ENCODE data around the gene SBNO2.

The SBNO2 gene

DNA sequence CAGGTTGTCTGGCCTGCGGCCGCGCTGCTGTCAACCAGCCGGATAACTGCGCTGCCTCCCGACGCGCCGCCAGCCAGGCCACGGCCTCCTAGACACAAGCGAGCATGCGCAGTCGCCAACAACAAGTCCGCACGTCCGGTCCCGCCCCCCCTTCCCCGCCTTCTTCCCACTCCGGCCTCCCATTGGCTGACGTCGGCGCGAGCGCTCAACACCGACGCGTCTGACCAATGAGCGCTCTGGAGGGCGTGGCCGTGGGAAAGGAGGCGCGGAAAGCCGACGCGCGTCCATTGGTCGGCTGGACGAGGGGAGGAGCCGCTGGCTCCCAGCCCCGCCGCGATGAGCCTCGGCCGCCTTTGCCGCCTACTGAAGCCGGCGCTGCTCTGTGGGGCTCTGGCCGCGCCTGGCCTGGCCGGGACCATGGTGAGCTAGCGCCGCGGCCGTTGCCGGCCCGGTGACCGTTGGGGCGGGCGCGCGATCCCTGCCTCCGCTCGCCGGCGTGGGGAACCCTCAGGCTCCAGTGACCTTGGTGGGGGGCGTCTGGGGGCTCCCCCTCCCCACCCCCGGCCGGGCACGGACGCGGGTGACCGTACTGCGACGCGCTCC lies 70.3 kb downstream of the SBNO2 start, which contains the start of gene GPX4:
TSS of gene GPX4 (plus strand) at position 287 of the 603 bp plus-strand sequence. CDS start at position 337, 50 bp downstream.
- peak; percentile 92 for DNase-seq

DNA sequence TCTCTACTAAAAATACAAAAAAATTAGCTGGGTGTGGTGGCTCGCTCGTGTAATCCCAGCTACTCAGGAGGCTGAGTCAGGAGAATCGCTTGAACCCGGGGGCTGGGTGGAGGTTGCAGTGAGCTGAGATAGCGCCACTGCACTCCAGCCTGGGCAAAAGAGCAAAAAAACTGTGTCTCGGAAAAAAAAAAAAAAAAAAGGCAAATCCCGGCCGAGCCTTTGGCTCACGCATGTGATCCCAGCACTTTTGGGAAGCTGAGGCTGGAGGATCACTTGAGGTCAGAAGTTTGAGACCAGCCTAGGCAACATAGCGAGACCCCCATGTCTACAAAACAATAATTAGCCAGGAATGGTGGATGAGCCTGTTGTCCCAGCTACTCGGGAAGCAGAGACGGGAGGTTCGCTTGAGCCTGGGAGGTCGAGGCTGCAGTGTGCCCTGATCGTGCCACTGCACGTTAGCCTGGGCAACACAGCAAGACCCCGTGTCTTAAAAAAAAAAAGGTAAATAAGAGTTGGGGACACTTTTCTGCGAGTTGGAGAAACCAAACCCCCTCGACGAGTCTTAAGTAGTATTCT lies 70.8 kb downstream of the SBNO2 start:
- no peak for DNase-seq

DNA sequence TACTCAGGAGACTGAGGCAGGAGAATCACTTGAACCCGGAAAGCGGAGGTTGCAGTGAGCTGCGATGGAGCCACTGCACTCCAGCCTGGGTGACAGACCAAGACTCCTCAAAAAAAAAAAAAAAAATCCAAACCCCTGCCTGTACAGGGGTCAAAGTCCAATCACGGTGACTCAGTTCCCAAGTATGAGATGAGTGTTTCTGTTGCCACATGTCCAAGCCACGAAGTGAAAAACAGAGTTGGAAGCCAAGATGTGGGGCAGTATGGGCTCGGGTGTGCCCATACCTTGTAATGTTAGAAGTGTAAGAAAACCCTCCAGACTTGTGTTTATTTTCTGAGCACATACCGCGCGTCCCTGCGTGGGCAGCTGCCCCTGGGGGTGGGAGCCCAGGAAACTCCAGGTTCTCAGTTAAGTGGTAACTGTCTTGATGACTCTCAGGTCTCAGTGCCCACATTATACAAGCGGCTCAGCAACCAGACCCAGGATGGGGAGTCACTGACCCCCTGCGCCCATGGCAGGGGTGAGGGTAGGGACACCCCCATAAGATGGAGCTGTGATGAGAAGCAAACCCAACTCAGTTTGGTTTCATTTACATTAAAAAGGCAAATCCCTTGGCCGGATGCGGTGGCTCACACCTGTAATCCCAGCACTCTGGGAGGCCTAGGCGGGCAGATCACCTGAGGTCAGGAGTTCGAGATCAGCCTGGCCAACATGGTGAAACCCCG lies 71.5 kb downstream of the SBNO2 start:
- DNase-seq: no peak

DNA sequence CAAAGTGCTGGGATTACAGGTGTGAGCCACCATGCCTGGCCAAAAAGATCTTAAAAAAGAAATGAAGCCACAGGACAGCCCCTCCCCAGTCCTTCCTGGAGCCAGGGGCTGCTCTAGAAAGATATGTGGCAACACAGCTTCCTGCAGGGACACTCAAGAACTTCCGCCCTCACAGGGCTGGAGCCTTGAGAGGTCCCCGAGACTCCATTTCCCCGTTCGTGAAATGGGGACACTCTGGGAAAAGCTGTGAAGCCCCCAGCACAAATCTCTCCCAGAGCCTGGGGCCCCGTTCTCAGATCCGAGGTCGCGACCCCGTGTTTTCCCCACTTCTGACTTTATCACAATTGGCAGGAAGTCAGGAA lies 72.8 kb downstream of the SBNO2 start:
- no peak for DNase-seq

DNA sequence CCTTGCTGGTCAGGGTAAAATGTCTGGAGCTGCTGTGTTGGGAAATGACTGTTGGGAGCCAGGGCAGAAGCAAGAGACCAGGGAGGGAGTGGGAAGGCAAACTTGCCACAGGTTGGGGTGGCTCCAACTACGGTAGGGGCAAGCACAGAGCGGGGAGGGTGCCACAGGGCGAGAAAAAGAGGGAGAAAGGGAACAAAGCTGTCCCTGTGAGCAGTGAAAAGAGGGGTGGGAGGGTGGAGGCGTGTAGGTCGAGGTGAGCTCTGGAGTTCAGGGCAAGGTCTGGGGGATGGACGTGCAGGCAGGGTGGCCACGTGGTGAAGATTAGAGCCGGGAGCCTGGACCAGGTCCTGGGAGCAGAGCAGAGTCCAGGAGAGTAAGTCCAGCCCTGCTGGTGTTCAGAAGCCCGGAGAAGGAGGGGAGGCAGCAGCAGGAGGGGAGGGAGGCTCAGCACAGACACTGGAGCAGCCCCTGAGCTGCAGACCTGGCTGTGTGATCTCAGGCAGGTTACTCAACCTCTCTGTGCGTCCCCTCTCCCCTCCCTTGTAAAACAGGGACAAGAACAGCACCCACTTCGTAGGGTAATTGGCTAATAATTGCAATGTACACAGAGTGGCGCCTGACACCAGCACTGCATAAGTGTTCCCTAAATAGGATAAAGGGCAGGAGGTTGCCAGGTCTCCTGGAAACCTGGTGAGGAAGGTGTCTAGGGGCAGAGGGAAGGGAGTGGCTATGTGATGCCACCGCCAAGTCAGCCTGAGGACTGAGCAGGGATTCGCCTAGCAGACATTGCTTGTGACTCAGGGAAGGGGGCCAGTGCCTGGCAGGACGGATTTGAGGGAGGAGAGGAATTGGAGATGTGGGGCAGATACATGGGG lies 75.7 kb downstream of the SBNO2 start:
- DNase-seq: no peak

DNA sequence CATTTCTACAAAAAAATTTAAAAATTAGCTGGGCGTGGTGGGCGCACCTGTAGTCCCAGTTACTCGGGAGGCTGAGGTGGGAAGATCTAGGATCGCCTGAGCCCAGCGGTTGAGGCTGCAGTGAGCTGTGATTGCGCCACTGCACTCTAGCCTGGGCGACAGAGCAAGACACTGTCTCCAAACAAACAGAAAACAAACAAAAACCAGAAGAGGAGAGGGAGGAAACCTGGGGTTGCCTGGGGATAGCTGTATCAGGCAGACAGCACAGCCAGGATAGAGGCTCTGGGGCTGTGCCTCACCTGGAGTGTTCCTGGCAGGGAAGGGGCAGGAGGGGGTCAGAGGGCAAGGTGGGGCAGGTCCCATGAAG lies 76.3 kb downstream of the SBNO2 start:
- DNase-seq: no peak

DNA sequence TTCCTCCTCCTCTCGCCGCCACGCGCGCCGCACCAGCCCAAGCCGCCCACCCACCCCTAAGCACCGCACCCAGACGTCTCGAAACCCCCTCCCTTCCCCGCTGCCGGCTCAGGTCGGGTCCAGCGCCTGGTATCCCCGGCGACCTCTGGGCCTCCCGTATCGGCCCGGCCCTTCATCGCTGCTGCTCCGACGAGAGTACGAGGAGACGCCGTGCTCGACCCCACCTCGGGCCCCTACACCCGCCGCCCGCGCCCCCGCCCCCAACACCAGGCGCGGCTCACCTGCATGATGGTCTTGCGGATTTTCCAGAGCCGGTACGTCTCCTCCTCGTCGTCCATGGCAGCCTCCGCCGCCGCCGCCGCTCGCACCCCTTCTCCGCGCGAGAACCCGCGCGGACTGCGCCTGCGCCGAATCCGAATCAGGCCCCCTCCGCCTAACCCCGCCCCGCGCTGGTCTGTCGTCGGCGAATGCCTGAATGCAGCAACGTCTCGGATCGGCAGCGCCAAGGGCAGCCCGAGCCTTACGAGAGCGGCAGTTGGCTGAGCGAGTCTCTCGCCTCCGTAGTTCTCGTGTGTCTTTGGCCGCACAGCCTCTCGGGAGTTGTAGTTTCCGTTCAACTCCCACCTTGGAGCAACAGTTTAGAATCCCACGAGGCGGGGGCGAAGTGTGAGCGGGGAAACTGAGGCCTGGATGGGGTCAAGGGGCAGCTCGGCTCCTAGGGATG lies 78.9 kb downstream of the SBNO2 start, which contains the start of gene POLR2E:
TSS of gene POLR2E (minus strand) at position 398 of the 724 bp plus-strand sequence. CDS start at position 338, 60 bp downstream.
- peak; percentile 85 for DNase-seq

DNA sequence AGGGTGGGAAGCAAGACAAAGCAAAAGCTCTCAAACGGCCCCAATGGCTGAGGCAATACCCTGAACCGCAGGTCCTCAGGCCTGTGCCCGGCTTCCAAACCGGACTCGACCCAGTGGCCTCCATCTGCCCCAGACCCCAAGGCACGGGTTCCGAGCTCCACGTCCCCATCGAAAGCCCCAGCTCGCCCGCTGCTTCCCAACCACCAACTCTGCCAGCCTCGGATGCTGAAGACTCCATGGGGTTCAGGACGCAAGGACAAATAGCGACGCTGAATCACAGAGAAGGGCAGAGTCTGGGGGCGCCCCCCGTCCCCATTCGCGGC lies 79.5 kb downstream of the SBNO2 start:
- no peak for DNase-seq

DNA sequence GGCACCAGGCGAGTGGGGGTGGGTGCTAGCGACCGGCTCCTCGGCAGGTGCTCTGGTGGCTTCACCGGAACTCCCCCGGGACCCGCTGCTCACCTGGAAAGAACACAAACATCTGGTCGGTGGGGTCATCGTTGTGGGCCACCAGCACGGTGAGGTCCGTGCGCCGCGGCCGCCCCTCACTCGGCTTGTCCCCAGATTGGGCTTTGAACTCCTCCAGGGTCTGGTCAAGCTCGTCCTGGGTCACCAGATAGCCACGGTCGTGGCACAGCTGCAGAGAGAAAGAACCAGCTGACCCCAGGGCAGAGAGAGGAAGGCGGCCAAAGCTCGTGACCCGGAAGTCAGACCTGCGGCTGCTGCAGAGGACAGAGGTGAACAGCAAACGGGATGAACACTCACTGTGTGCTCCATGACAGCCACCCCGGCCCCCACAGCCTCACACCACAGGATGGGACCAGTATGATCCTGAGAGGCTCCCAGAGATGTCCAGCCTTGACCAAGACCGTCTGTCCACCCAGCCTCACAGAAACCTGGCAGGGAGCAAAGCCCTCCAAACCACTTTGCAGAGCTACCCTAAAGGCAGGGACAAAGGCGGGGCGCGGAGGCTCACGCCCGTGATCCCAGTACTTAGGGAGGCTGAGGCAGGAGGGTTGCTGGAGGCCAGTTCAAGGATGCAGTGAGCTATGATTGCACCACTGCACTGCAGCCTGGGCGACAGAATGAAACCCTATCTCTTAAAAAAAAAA lies 80.1 kb downstream of the SBNO2 start:
- DNase-seq: no peak

DNA sequence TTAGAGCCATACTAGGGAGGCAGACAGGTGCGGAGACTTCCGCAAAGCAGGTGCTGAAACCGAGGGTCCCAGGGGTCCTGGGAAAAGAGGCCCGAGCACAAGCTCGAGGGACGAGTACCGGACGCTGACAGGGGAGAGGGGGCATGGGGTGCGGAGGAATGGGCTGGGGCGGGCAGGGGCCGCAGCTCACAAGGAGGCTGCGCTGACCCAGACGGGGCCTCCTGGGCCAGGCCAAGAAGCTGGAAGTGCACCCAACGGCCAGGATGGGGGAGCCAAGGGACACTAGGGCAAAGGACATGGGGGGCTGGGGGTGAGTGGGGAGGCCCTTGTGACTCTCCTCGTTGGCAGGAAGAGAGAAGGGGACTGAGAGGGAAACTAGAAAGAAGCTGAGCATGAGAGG lies 80.7 kb downstream of the SBNO2 start:
- DNase-seq: no peak

DNA sequence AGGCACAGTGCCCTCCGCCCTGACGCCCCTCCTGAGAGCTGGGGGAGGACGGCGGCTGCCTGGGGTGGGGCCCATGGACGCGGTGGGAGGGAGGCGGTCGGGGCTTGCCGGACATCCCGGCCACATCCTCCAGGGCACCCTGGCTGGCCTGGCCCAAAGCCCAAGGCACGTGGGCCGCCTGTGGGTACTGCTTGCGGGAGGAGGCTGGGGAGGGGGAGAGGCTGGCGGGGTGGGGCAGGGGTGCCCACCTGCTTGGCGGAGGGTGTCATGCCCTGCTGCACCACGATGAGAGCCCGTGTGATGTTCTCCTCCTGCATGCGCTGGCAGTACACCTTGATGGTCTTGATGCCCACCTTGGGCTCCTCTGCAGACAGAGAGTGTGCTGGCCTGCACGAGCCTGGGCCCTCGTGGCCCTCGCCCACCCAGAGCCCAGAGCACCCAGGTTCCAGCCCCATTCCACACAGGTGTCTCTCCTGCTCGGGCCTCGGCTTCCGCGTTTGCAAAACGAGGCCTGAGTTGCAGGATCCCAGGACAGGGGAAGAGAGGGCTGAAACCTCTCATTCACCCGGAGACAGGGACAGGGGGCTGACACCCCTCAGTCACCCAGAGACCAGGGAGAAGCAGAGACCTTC lies 82.4 kb downstream of the SBNO2 start:
- no peak for DNase-seq

DNA sequence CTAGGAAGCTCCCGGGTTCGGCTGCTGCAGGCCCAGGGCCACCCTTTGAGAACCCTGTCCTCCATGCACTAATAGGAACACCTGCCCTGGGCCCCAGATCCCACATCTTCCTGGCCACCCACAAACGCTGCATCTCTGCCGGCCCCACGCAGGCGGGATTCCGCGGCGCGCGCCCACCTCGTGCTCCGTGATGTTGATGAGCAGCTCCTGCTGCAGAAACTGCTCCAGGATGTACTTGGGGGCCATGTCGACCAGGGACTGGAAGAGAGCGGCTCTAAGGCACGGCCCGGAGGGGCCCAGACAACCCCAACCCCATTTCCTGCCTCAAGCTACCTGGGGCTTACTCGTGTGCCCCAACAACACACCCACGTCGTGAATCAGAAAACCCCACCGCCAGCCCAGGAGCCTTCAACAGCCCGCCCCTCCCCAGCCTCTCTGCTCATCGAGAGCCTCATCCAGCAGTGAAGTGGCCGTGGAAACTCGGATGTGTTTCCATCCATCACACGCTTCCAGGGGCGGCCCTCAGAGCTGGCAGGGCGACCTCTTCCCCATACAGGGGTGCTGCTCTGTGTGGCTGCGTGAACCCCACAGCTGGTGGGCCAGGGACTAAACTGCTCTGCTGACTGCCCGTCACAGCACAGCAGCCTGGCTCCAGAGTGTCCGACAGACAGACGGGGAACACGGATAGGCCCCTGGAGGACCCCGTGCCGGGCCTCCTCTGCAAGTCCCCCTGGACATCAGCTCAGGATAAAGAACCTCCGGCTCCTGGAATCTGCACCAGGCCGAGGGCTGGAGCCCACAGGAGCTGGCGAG lies 83.1 kb downstream of the SBNO2 start:
- no peak for DNase-seq

DNA sequence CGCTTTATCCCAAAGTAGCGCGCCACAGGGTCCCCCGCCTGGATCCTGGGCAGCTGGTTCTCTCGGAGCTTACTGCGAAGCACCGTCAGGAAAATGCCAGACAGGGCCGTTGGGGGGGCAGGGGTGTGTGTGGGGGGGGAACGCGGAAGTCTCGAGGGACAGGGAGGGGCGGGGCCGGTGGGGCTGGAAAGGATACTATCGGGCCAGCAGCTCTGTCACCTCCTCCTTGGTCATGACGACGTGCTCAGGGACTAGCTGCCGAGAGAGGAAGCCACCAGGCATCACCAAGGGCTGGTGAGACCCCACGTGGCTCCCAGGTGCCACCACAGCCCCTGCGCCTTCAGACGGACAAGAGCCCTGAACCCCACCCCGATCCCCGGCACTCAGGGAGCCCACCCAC lies 84.2 kb downstream of the SBNO2 start:
- no peak for DNase-seq

DNA sequence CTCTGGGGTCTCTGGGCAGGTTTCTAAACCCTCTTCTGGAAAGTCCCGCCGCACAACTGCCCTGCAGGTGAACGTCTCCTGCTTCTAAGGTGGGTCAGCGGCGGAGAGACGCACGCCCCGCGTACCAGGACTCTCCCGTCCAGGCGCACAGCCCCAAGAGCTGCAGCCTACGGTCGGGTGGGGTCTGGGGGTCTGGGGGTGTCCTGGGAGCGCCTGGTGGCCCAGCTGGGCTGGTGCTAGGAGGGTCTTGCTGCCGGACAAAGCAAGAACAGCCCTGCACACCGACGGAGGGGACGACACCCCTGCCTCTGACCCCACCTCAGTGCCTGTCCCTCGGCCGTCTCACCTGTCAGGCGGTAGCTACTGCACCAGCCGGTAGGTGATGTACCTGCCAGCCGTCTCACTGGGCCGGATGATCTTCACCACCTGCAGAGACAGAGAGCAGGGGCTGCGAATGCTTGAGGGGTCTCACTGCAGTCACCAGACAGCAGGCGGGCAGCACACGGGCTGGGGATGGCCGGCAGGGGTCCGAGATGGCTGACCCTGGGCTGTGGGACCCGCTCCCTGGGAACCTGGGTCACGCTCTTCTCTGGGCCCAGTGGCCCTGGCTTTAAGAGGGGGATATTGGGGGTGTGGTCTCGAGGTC lies 84.8 kb downstream of the SBNO2 start:
- DNase-seq: no peak

DNA sequence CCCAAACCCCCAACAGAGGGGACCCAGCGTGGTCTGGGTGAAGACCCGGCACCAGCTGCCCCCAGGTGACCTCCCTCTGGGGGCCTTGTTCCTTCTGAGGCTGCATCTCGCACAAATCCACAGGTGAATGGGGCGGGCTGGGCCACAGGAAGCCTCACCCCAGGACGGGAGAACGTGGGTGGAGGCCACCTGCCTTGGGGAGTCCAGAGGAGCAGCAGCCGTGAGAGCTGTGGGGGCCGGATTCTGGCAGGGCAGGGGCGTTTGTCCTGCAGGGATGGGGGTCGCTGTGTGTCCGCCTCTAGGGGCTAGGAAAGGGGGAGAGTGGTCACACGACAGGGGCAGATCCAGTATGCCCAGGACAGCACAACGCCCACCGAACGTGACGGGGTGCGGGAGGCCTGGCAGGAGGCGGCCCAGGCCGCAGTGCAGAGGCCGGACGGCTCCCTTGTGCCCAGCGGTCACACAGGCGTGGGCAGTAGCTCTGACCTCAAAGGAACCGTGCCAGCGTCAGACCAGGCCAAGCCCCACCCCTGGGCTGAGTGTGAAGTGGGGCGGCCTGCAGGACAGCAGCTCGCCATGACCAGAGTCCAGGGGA lies 85.6 kb downstream of the SBNO2 start:
- no peak for DNase-seq

DNA sequence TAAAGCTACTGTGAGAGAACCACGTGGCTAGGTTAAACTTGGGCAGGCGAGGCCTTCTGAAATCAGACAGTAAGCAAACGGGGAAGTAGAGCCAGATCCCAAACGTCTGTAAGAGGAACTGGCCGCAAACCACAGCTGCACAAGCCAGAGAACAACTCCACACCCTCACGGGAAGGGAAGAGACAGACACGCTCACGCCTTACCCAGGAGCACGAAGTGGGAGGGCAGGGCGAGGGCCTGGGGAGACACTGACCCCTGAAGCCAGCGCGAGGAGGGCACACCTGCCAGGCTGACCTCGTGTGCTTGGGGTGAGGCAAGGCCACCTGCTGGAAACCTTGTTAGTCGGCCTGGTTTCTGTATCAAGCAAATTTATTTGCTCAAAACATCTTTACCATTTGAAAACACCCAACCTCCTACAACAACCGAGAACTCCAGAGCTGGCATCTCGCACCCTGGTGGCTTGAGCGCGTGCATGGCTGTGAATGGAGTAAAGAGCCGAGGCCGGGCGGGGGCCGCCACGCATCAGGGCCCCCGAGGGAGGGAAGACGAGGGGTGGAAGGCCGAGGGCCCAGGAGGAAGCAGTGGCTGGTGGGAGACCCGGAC lies 86.2 kb downstream of the SBNO2 start:
- DNase-seq: no peak

DNA sequence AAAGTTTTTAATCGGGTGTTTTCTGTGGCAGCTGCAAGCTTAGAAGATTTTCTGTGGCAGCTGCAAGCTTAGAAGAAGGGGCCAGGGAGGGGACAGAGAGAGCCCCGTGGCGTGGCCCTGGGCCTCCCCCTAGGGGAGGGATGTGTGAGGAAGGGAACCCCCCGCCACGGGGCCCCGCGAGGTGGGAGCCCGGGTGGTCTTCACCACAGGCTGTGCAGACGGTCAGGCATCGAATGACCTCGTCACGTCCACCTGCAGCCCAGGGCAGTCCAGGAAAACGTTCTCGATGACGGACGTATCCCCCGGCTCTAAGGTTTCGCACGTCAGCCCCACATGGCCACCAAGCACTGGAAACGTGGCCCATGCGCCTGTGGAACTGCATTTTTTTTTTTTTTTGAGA lies 87.5 kb downstream of the SBNO2 start:
- DNase-seq: no peak

DNA sequence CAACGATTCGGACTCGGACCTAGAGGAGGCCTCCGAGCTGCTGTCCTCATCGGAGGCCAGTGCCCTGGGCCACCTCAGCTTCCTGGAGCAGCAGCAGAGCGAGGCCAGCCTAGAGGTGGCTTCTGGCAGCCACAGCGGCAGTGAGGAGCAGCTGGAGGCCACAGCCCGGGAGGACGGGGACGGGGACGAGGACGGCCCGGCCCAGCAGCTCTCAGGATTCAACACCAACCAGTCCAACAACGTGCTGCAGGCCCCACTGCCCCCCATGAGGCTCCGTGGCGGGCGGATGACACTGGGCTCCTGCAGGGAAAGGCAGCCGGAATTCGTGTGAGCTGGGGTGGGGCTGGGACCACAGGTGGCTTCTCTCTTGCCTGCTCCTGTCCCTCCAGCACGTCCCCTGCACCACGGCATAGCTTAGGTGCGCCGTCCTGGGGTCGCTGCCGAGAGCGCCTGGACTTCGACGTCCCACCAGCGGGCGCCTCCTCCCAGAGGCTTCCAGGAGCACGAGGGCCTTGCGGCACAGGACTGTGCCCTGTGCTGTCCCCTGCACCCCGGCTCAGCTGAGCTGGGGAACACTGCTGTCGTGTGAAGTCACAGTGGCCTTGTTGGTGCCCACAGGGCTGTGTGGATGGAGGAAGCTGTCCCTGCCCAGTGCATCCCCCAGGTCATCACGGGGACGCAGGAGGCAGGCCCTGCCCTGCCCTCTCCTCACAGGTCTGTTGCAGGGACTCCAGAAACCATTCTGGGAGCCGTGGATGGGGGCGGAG lies 88.2 kb downstream of the SBNO2 start:
- no peak for DNase-seq
